Activated B cell treated with CpG ODN at 0.5 μM for 24 hours (primary cell): ENCODE results near the gene CCDC152. TPM values are rescaled to one million over a fixed set of nuclear protein-coding genes. Genes with fewer than 3 reads are reported as not detected.

ENCODE experiments used
- ATAC-seq: fragments of 200-7000 bp; cut with Tn5 transposase; one replicate; pipeline ENCODE4 v1.10.0; 2021; ENCODE audit warnings: low read depth, mild to moderate bottlenecking, moderate library complexity
- CTCF ChIA-PET: fragments of 350-600 bp; sonication (Branson Sonifier 250); formaldehyde crosslinking; loops from one replicate; lab custom pipeline; 2021; ENCODE audit warnings: antibody characterized with exemption; lab: Charles Lee
- POLR2A ChIA-PET: fragments of 350-600 bp; sonication (Branson Sonifier 250); formaldehyde crosslinking; loops from one replicate; lab custom pipeline; 2021; ENCODE audit warnings: antibody characterized with exemption; lab: Charles Lee
- DNase-seq: peaks from one replicate; pipeline ENCODE4 v3.0.0; 2022
- H3K27ac Mint-ChIP-seq: one replicate; pipeline ENCODE4 v1.8.0; 2020; ENCODE audit warnings: mixed read lengths
- H3K27me3 Mint-ChIP-seq: one replicate; pipeline ENCODE4 v1.8.0; 2021; ENCODE audit warnings: mixed read lengths
- H3K36me3 Mint-ChIP-seq: one replicate; pipeline ENCODE4 v1.8.0; 2021; ENCODE audit warnings: low read depth, mixed read lengths
- H3K4me1 Mint-ChIP-seq: one replicate; pipeline ENCODE4 v1.8.0; 2021; ENCODE audit warnings: mixed read lengths
- H3K4me3 Mint-ChIP-seq: one replicate; pipeline ENCODE4 v1.8.0; 2020; ENCODE audit warnings: mild to moderate bottlenecking, mixed read lengths
- H3K9me3 Mint-ChIP-seq: one replicate; pipeline ENCODE4 v1.8.0; 2020; ENCODE audit warnings: mixed read lengths
- CTCF ChIP-seq: fragments of 200-600 bp; IDR thresholded peaks from one replicate; pipeline ENCODE4 v1.8.0; 2022; ENCODE audit warnings: antibody characterized with exemption, mild to moderate bottlenecking
- intact Hi-C: fragments of 100-400 bp; cut with micrococcal nuclease; formaldehyde crosslinking; loops from one replicate; pipeline ENCODE4 v1.15.1; 2024
- total RNA-seq: library from RNA; stranded (reverse); gene quantifications from 2 replicates; pipeline ENCODE4 v1.2.3, GENCODE V29; 2022

CCDC152 gene
- total RNA-seq, 1 donor from 2014 or later: 6.9 TPM

GRCh38 chr5:42761791-42762190, 5.2 kb downstream of the CCDC152 start:
- Mint-ChIP-seq H3K27me3 (peaks cover 2% of the 10 kb centered on the region), H3K4me3 (no peak overlapping the region), H3K9me3 (no peaks in the 10 kb centered on the region), H3K36me3 (peaks cover 11% of the 10 kb centered on the region), H3K4me1 (peaks cover 10% of the 10 kb centered on the region), H3K27ac (no peak overlapping the region)
- intact Hi-C loops: no loop called here
- ATAC-seq (no peak), DNase-seq (no peak)
- ChIA-PET CTCF (no interaction called here), POLR2A (no interaction called here)
- TF ChIP-seq CTCF: no peak

GRCh38 chr5:42767491-42768105, 11.0 kb downstream of the CCDC152 start:
- Mint-ChIP-seq H3K9me3 (no peaks in the 10 kb centered on the region), H3K36me3 (peaks cover 6% of the 10 kb centered on the region), H3K4me1 (no peaks in the 10 kb centered on the region), H3K27me3 (peaks cover 6% of the 10 kb centered on the region), H3K4me3 (no peak overlapping the region), H3K27ac (no peak overlapping the region)
- ChIA-PET CTCF (interaction anchor here (0.6 to 1.3 kb wide), 7 partner anchors 20 to 911 kb away, joined by 3 to 6 read pairs (median 3); no protein-coding TSS in a partner anchor), POLR2A (interaction anchor here (0.6 kb wide), 1 partner anchor 255 kb away, joined by 4 read pairs; no protein-coding TSS in a partner anchor)
- intact Hi-C loops: loop anchor here (1.0 to 2.0 kb wide), 5 partner anchors 185 to 1863 kb away; no protein-coding TSS in a partner anchor
- DNase-seq (no peak), ATAC-seq (no peak)
- TF ChIP-seq CTCF: no peak

GRCh38 chr5:42768106-42768504, 11.5 kb downstream of the CCDC152 start:
- H3K4me1 Mint-ChIP-seq: no peaks in the 10 kb centered on the region
- intact Hi-C loops: no loop called here
- no peak overlapping the region for H3K4me3 Mint-ChIP-seq
- peaks cover 6% of the 10 kb centered on the region for H3K36me3 Mint-ChIP-seq
- ChIA-PET POLR2A (interaction anchor here (0.6 kb wide), 1 partner anchor 255 kb away, joined by 4 read pairs; no protein-coding TSS in a partner anchor), CTCF (interaction anchor here (0.6 to 1.3 kb wide), 3 partner anchors 23 to 185 kb away, joined by 3 to 4 read pairs (median 3); no protein-coding TSS in a partner anchor)
- ATAC-seq: no peak
- no peak for DNase-seq
- no peak overlapping the region for H3K27ac Mint-ChIP-seq
- no peak for TF ChIP-seq CTCF
- H3K27me3 Mint-ChIP-seq: peaks cover 7% of the 10 kb centered on the region
- H3K9me3 Mint-ChIP-seq: no peaks in the 10 kb centered on the region

GRCh38 chr5:42770003-42770402, 13.4 kb downstream of the CCDC152 start:
- ChIA-PET CTCF (no interaction called here), POLR2A (no interaction called here)
- intact Hi-C loops: no loop called here
- DNase-seq (no peak), ATAC-seq (no peak)
- TF ChIP-seq CTCF: no peak
- no peaks in the 10 kb centered on the region for H3K36me3 Mint-ChIP-seq
- no peaks in the 10 kb centered on the region for H3K9me3 Mint-ChIP-seq
- H3K27ac Mint-ChIP-seq: no peak overlapping the region
- no peak overlapping the region for H3K4me3 Mint-ChIP-seq
- no peaks in the 10 kb centered on the region for H3K4me1 Mint-ChIP-seq
- H3K27me3 Mint-ChIP-seq: peaks cover 6% of the 10 kb centered on the region

- intact Hi-C loops: no loop called here
- POLR2A ChIA-PET: no interaction called here
These were observed 15.8 kb downstream of the CCDC152 start for GRCh38 chr5:42772265-42772993.

More at GRCh38 chr5:42772265-42772993, 15.8 kb downstream of the CCDC152 start:
- ATAC-seq (no peak), DNase-seq (no peak)
- Mint-ChIP-seq H3K4me3 (no peak overlapping the region), H3K36me3 (no peaks in the 10 kb centered on the region), H3K27me3 (peaks cover 6% of the 10 kb centered on the region), H3K4me1 (no peaks in the 10 kb centered on the region), H3K9me3 (no peaks in the 10 kb centered on the region), H3K27ac (no peak overlapping the region)
- CTCF ChIA-PET: interaction anchor here (0.6 kb wide), 1 partner anchor 254 kb away, joined by 3 read pairs; no protein-coding TSS in a partner anchor
- TF ChIP-seq CTCF: no peak
